ENCODE data around the gene CLEC16A. TPM values are rescaled to one million over a fixed set of nuclear protein-coding genes. Genes with fewer than 3 reads are reported as not detected.

Gene CLEC16A
- total RNA-seq, 2 donors from 2014 or later = 46.6 to 47.6 TPM

- peaks cover 27% of the 10 kb centered on the region for H3K36me3 ChIP-seq
- H3K4me1 ChIP-seq (ENCODE audit: control insufficient read depth in 1 of 2, low read depth in 2 of 2) = peaks cover 0 to 8% of the 10 kb centered on the region in 2 donors
- DNase-seq (ENCODE audit: low spot score) (no peak), ATAC-seq (ENCODE audit: insufficient number of reproducible peaks, low FRiP score, low read depth) (no peak)
- no peaks in the 10 kb centered on the region for H3K9me3 ChIP-seq
- H3K27ac ChIP-seq = no peak overlapping the region
- no peak for TF ChIP-seq CTCF (IDR thresholded peaks at IDR 0.05)
- no peak overlapping the region for H3K4me3 ChIP-seq
- H3K27me3 ChIP-seq (replicated peaks; ENCODE audit: insufficient read depth) = no peaks in the 10 kb centered on the region
These were observed 105.2 kb downstream of the CLEC16A start for GRCh38 chr16:11049396-11050059.

GRCh38 chr16:11050536-11050935 is 106.2 kb downstream of the CLEC16A start:
- no peak overlapping the region for H3K27ac ChIP-seq
- peaks cover 0 to 13% of the 10 kb centered on the region in 2 donors for H3K4me1 ChIP-seq (ENCODE audit: control insufficient read depth in 1 of 2, low read depth in 2 of 2)
- H3K36me3 ChIP-seq = peaks cover 27% of the 10 kb centered on the region
- DNase-seq (ENCODE audit: low spot score) (no peak), ATAC-seq (ENCODE audit: insufficient number of reproducible peaks, low FRiP score, low read depth) (no peak)
- H3K9me3 ChIP-seq = no peaks in the 10 kb centered on the region
- H3K4me3 ChIP-seq = no peak overlapping the region
- no peaks in the 10 kb centered on the region for H3K27me3 ChIP-seq (replicated peaks; ENCODE audit: insufficient read depth)
- no peak for TF ChIP-seq CTCF (IDR thresholded peaks at IDR 0.05)

DNA sequence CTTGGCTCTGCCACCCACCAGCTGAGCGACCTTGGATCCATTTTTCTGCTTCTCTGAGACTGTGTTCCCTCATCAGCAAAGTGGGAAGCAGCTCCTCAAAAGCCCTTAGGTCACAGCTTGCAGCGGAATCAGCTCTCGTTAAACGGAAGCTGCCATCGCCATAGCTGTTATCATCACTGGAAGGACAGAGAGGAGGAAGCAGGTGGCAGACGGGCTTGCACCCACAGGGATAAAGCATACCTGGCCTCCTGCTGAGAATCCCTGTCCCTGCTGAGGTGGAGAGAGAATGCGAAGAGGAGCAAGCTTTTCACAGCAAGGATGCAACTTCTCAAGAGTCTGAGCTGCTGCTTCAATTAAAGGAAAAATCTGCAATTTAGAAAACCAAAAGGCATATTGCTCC is 106.6 kb downstream of the CLEC16A start:
- Histone ChIP-seq H3K4me3 (no peak overlapping the region), H3K27me3 (replicated peaks; ENCODE audit: insufficient read depth) (no peaks in the 10 kb centered on the region), H3K36me3 (peaks cover 27% of the 10 kb centered on the region), H3K27ac (no peak overlapping the region), H3K4me1 (ENCODE audit: control insufficient read depth in 1 of 2, low read depth in 2 of 2) (peaks cover 0 to 16% of the 10 kb centered on the region in 2 donors), H3K9me3 (no peaks in the 10 kb centered on the region)
- ATAC-seq (ENCODE audit: insufficient number of reproducible peaks, low FRiP score, low read depth) (no peak), DNase-seq (ENCODE audit: low spot score) (no peak)
- no peak for TF ChIP-seq CTCF (IDR thresholded peaks at IDR 0.05)

DNA sequence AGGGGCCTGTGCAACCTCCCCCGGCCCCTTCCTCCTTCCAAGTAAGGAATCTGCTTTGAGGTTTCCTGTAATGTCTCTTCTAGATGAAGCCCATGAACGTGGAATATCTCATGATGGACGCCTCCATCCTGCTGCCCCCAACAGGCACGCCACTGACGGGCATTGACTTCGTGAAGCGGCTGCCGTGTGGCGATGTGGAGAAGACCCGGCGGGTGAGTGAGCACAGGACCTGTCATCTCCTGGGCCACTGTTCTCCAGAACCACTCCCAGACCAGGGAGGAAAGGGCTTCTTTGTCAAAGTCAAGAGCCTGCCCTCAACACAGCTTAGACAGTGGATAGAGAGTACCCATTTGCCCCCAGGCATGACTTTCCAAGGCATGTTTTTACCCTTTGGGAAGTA is 107.1 kb downstream of the CLEC16A start:
- Histone ChIP-seq H3K36me3 (peaks cover 27% of the 10 kb centered on the region), H3K9me3 (no peaks in the 10 kb centered on the region), H3K4me3 (no peak overlapping the region), H3K27me3 (replicated peaks; ENCODE audit: insufficient read depth) (no peaks in the 10 kb centered on the region), H3K27ac (no peak overlapping the region), H3K4me1 (ENCODE audit: control insufficient read depth in 1 of 2, low read depth in 2 of 2) (peaks cover 4 to 21% of the 10 kb centered on the region in 2 donors)
- no peak for TF ChIP-seq CTCF (IDR thresholded peaks at IDR 0.05)
- no peak for DNase-seq (ENCODE audit: low spot score)
- no peak for ATAC-seq (ENCODE audit: insufficient number of reproducible peaks, low FRiP score, low read depth)

DNA sequence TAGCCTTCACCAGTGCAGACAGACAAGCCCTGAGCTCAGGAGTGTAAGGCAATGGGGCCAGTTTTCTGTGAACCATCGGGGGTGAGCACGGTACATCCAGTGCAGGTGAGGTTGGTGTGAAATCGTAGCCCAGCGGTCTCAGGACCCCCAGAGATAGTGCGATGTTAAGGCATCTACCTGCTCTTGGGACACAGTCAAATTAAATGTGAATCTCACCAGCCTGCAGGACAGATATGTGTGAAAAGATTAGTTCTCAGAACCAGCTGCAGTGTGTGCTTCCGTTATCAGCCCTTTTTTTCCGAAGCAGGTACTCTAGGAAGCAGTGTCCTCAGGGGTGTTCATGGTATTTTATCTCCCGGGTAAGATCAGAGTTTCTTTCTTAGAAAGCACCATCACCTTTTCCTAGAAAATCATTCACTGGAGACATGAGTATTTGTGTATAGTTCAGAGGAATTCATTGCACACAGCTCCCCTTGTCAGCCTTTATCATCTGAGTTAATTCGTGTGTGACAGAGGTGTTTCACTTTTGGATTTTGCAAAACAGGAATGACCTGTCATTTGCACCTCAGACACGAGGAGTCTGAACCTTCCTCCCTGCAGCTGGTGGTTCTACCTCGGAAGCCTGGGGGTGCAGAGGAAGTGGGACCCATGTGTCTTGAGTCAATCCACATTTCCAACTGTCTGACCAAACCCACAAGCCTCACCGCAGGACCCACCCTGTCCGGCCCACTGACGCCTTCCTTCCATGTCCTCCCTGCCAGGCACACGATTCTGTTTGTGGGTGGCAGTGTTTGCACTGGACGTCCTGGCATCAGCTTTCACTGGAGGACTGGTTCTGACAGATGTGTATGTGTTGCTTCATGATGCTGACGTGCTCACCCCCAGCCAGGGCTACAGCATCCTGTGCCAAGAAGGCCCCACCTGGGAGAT is 107.8 kb downstream of the CLEC16A start:
- peaks cover 27% of the 10 kb centered on the region for H3K36me3 ChIP-seq
- ATAC-seq (ENCODE audit: insufficient number of reproducible peaks, low FRiP score, low read depth) (no peak), DNase-seq (ENCODE audit: low spot score) (no peak)
- no peak overlapping the region for H3K27ac ChIP-seq
- TF ChIP-seq CTCF (IDR thresholded peaks at IDR 0.05) = no peak
- H3K9me3 ChIP-seq = no peaks in the 10 kb centered on the region
- peaks cover 9 to 28% of the 10 kb centered on the region in 2 donors for H3K4me1 ChIP-seq (ENCODE audit: control insufficient read depth in 1 of 2, low read depth in 2 of 2)
- H3K4me3 ChIP-seq = no peak overlapping the region
- no peaks in the 10 kb centered on the region for H3K27me3 ChIP-seq (replicated peaks; ENCODE audit: insufficient read depth)
